Measurements from ENCODE around the gene MRPL14. TPM values are rescaled to one million over a fixed set of nuclear protein-coding genes. Genes with fewer than 3 reads are reported as not detected.

Gene MRPL14
- total and polyA plus RNA-seq, 2 experiments from 2014 or later, result 62.6 to 191 TPM

- Histone ChIP-seq H3K27ac (ENCODE audit: low read depth) (peak overlapping the region; percentile 79; the same call in 1 of the 2 replicates), H3K4me2 (peak overlapping the region; percentile 95), H3K79me2 (replicated peaks; ENCODE audit: insufficient read depth) (peaks cover 72% of the 10 kb centered on the region), H4K20me1 (replicated peaks; ENCODE audit: insufficient read depth) (peaks cover 61% of the 10 kb centered on the region), H3K27me3 (ENCODE audit: insufficient read depth) (no peaks in the 10 kb centered on the region), H3K4me3 (peak overlapping the region; percentile 91), H2AFZ (no peak overlapping the region), H3K36me3 (ENCODE audit: insufficient read depth) (no peaks in the 10 kb centered on the region), H3K4me1 (ENCODE audit: insufficient read depth) (peaks cover 46% of the 10 kb centered on the region), H3K9me2 (ENCODE audit: insufficient read depth) (no peaks in the 10 kb centered on the region), H3F3A (replicated peaks; ENCODE audit: low read depth) (0 out of 2 replicates have a peak, but pooled peaks cover 5% of the 10 kb centered on the region)
- Mint-ChIP-seq H3K27me3 (ENCODE audit: insufficient read depth, low read depth, poor library complexity) (peaks cover 18% of the 10 kb centered on the region), H3K4me3 (peak overlapping the region; percentile 94), H3K27ac (peak overlapping the region; percentile 67), H3K9me3 (no peaks in the 10 kb centered on the region), H3K36me3 (ENCODE audit: low read depth) (peaks cover 9% of the 10 kb centered on the region; the same call in 2 of the 3 replicates), H3K4me1 (peaks cover 49% of the 10 kb centered on the region)
- TF ChIP-seq EZH2phosphoT487 (IDR thresholded peaks at IDR 0.05; ENCODE audit: unreplicated experiment) (no peak), EZH2 (IDR thresholded peaks at IDR 0.05; ENCODE audit: low read depth, unreplicated experiment) (no peak), NANOG (IDR thresholded peaks at IDR 0.05; ENCODE audit: borderline replicate concordance) (no peak), CREB1 (CRISPR knock-in tag; IDR thresholded peaks at IDR 0.05; ENCODE audit: low read depth) (no peak), CTCF (conservative IDR thresholded peaks at IDR 0.05; ENCODE audit: low read depth in 2 of 2) (no peak), ZNF331 (CRISPR knock-in tag; IDR thresholded peaks at IDR 0.05; ENCODE audit: low read depth) (no peak), REST (IDR thresholded peaks at IDR 0.05; ENCODE audit: unreplicated experiment) (no peak)
- DNase-seq (ENCODE audit: low spot score) (peak; percentile 81), ATAC-seq (peak; percentile 56)
These were observed 717 bp downstream of the MRPL14 start for GRCh38 chr6:44126320-44127149.

GRCh38 chr6:44123544-44123943 is 3.7 kb downstream of the MRPL14 start:
- no peak overlapping the region; the same call in 2 of the 3 replicates for H3K4me3 Mint-ChIP-seq
- Histone ChIP-seq H4K20me1 (replicated peaks; ENCODE audit: insufficient read depth) (peaks cover 76% of the 10 kb centered on the region), H3K27ac (ENCODE audit: low read depth) (no peak overlapping the region), H3K4me3 (no peak overlapping the region), H3K4me2 (no peak overlapping the region), H3K27me3 (ENCODE audit: insufficient read depth) (no peaks in the 10 kb centered on the region), H3F3A (replicated peaks; ENCODE audit: low read depth) (no peaks in the 10 kb centered on the region), H3K4me1 (ENCODE audit: insufficient read depth) (peaks cover 70% of the 10 kb centered on the region), H3K9me2 (ENCODE audit: insufficient read depth) (no peaks in the 10 kb centered on the region), H3K36me3 (ENCODE audit: insufficient read depth) (no peaks in the 10 kb centered on the region), H3K79me2 (replicated peaks; ENCODE audit: insufficient read depth) (peaks cover 88% of the 10 kb centered on the region), H2AFZ (no peak overlapping the region)
- peaks cover 9% of the 10 kb centered on the region; the same call in 2 of the 3 replicates for H3K36me3 Mint-ChIP-seq (ENCODE audit: low read depth)
- no peak overlapping the region for H3K27ac Mint-ChIP-seq
- peaks cover 12% of the 10 kb centered on the region for H3K27me3 Mint-ChIP-seq (ENCODE audit: insufficient read depth, low read depth, poor library complexity)
- DNase-seq (ENCODE audit: low spot score) (no peak), ATAC-seq (no peak)
- H3K4me1 Mint-ChIP-seq, result peaks cover 63% of the 10 kb centered on the region
- H3K9me3 Mint-ChIP-seq, result no peaks in the 10 kb centered on the region
- TF ChIP-seq REST (IDR thresholded peaks at IDR 0.05; ENCODE audit: unreplicated experiment), result no peak
- no peak for TF ChIP-seq ZNF114 (CRISPR knock-in tag; IDR thresholded peaks at IDR 0.05)
- no peak for TF ChIP-seq ETS1 (IDR thresholded peaks at IDR 0.05)
- no peak for TF ChIP-seq JUNB (IDR thresholded peaks at IDR 0.05; ENCODE audit: unreplicated experiment)
- TF ChIP-seq STAT1 (IDR thresholded peaks at IDR 0.05; ENCODE audit: unreplicated experiment), result no peak
- TF ChIP-seq NANOG (IDR thresholded peaks at IDR 0.05; ENCODE audit: borderline replicate concordance), result no peak
- TF ChIP-seq POLR2AphosphoS5 (IDR thresholded peaks at IDR 0.05; ENCODE audit: low read depth), result no peak
- TF ChIP-seq CREB1 (CRISPR knock-in tag; IDR thresholded peaks at IDR 0.05; ENCODE audit: low read depth), result no peak

Data from GM23338 (cell line).